Right atrium auricular region (tissue), 2 donors: ENCODE measurements around the gene HOXD8. TPM values are rescaled to one million over a fixed set of nuclear protein-coding genes. Genes with fewer than 3 reads are reported as not detected.

ENCODE experiments used
- DNase-seq: peaks from one replicate; pipeline ENCODE4 v3.0.0-alpha.2; 2019; ENCODE audit warnings: low spot score
- H3K27ac ChIP-seq, 2 donors: fragments of 200-600 bp; sonication (generic); 1 replicate in 1 of 2; 2 replicates in 1 of 2; pipeline ENCODE4 v1.5.1; 2016 to 2019
- H3K27me3 ChIP-seq, 2 donors: fragments of 200-600 bp; sonication (generic); one replicate each; pipeline versions ENCODE4 v1.5.1 to v1.6.0; 2017 to 2019
- H3K36me3 ChIP-seq: fragments of 200-600 bp; sonication (generic); one replicate; pipeline ENCODE4 v1.5.1; 2016
- H3K4me1 ChIP-seq, 2 donors: fragments of 200-600 bp; sonication (generic); one replicate each; pipeline versions ENCODE4 v1.5.1 to v1.6.0; 2017 to 2019
- H3K4me3 ChIP-seq, 2 donors: fragments of 200-600 bp; sonication (generic); 1 replicate in 1 of 2; 2 replicates in 1 of 2; pipeline ENCODE4 v1.5.1; 2017 to 2019; ENCODE audit warnings: mild to moderate bottlenecking in 1 of 2, moderate library complexity in 1 of 2
- H3K9me3 ChIP-seq, 2 donors: fragments of 200-600 bp; sonication (generic); one replicate each; pipeline ENCODE4 v1.5.1; 2019
- CTCF ChIP-seq, 2 donors: fragments of 200-600 bp; sonication (generic); IDR thresholded peaks; one replicate each; pipeline ENCODE4 v1.5.1; 2019; ENCODE audit warnings: antibody characterized with exemption in 2 of 2
- total RNA-seq, 2 donors: library from RNA; depleted of rRNA; stranded (reverse); fragments of >200 nt; gene quantifications; one replicate each; pipeline ENCODE4 v1.1.0, GENCODE V29; 2016

Gene HOXD8
- total RNA-seq, 2 donors from 2014 or later: 0.55 to 1.1 TPM

- Histone ChIP-seq H3K27ac (no peak overlapping the region), H3K4me1 (peaks cover 0 to 46% of the 10 kb centered on the region in 2 donors), H3K36me3 (no peaks in the 10 kb centered on the region), H3K4me3 (no peak overlapping the region), H3K27me3 (peaks cover 67 to 95% of the 10 kb centered on the region in 2 donors), H3K9me3 (no peaks in the 10 kb centered on the region)
- DNase-seq: no peak
- no peak for TF ChIP-seq CTCF (IDR thresholded peaks at IDR 0.05)
Observed at GRCh38 chr2:176101216-176101830, 28.2 kb upstream of the HOXD8 start.

- no peak for TF ChIP-seq CTCF (IDR thresholded peaks at IDR 0.05)
- no peaks in the 10 kb centered on the region for H3K36me3 ChIP-seq
- H3K27me3 ChIP-seq: peaks cover 66 to 95% of the 10 kb centered on the region in 2 donors
- H3K27ac ChIP-seq: no peak overlapping the region
- no peak overlapping the region for H3K4me3 ChIP-seq
- H3K9me3 ChIP-seq: no peaks in the 10 kb centered on the region
- DNase-seq: no peak
- peaks cover 0 to 49% of the 10 kb centered on the region in 2 donors for H3K4me1 ChIP-seq
Observed at GRCh38 chr2:176101842-176102241, 27.7 kb upstream of the HOXD8 start.

GRCh38 chr2:176102309-176102866, 27.1 kb upstream of the HOXD8 start:
- no peaks in the 10 kb centered on the region for H3K9me3 ChIP-seq
- DNase-seq: no peak
- no peak overlapping the region for H3K4me3 ChIP-seq
- H3K36me3 ChIP-seq: no peaks in the 10 kb centered on the region
- peaks cover 0 to 49% of the 10 kb centered on the region in 2 donors for H3K4me1 ChIP-seq
- peaks cover 64 to 94% of the 10 kb centered on the region in 2 donors for H3K27me3 ChIP-seq
- TF ChIP-seq CTCF (IDR thresholded peaks at IDR 0.05): no peak
- H3K27ac ChIP-seq: no peak overlapping the region

- DNase-seq: no peak
- no peak for TF ChIP-seq CTCF (IDR thresholded peaks at IDR 0.05)
- no peaks in the 10 kb centered on the region for H3K9me3 ChIP-seq
- no peak overlapping the region for H3K4me3 ChIP-seq
- H3K27ac ChIP-seq: no peak overlapping the region
- H3K27me3 ChIP-seq: peaks cover 59 to 92% of the 10 kb centered on the region in 2 donors
- H3K4me1 ChIP-seq: peaks cover 0 to 45% of the 10 kb centered on the region in 2 donors
- no peaks in the 10 kb centered on the region for H3K36me3 ChIP-seq
Observed at GRCh38 chr2:176103194-176103593, 26.3 kb upstream of the HOXD8 start.

GRCh38 chr2:176103742-176104315, 25.7 kb upstream of the HOXD8 start:
- no peak overlapping the region for H3K27ac ChIP-seq
- H3K4me1 ChIP-seq: peaks cover 0 to 46% of the 10 kb centered on the region in 2 donors
- no peak overlapping the region for H3K4me3 ChIP-seq
- H3K9me3 ChIP-seq: no peaks in the 10 kb centered on the region
- H3K36me3 ChIP-seq: no peaks in the 10 kb centered on the region
- no peak for DNase-seq
- no peak for TF ChIP-seq CTCF (IDR thresholded peaks at IDR 0.05)
- H3K27me3 ChIP-seq: peaks cover 58 to 92% of the 10 kb centered on the region in 2 donors
